ENCODE data around the gene SDK1. TPM values are rescaled to one million over a fixed set of nuclear protein-coding genes. Genes with fewer than 3 reads are reported as not detected.

Gene SDK1
- total and polyA plus RNA-seq, 10 of the 15 experiments (the other 5 are each of a cell fraction or from before 2014, with no cell fraction given): 0.14 to 0.33 TPM; not detected in 8

DNA sequence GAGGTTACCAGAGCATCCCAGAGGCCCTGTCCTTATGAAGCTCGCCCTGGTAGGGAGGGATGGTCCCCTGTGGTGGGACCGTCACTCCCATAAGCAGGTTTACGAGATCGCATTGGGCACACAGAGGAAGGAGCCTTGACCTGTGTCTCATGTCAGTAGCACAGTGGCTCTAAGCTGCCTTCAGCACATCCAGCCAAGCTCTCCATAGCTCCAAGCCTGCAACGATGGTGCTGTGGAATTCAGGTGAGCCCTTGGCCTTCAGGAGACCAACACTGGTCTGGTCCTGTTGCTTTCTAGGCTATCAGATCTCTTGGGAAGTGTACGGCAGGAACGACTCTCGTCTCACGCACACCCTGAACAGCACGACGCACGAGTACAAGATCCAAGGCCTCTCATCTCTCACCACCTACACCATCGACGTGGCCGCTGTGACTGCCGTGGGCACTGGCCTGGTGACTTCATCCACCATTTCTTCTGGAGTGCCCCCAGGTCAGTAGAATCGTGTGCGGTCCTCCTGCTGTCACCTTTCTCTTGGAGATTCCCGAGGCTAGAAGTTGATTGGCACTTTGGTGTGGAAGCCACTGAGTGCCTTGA, 775.7 kb downstream of the SDK1 start:
- RAD21 ChIA-PET (ENCODE audit: unreplicated experiment): no interaction called here
- SMC1A ChIA-PET (ENCODE audit: uncharacterized antibody, unreplicated experiment): no interaction called here
- no peaks in the 10 kb centered on the region for H4K20me1 ChIP-seq (ENCODE audit: control insufficient read depth, insufficient read depth)
- no peaks in the 10 kb centered on the region for H3K4me1 ChIP-seq (ENCODE audit: control insufficient read depth, insufficient read depth, low read length)
- CTCF ChIA-PET: no interaction called here
- H3K27me3 ChIP-seq (replicated peaks in 1 of 2; ENCODE audit: control insufficient read depth in 2 of 2, insufficient read depth in 2 of 2, low read length in 1 of 2): no peaks in the 10 kb centered on the region
- TF ChIP-seq SMAD1 (IDR thresholded peaks at IDR 0.05; ENCODE audit: low read depth, partially characterized antibody) (no peak), JUND (IDR thresholded peaks at IDR 0.05; ENCODE audit: low read depth, low read length) (no peak), MTA3 (IDR thresholded peaks at IDR 0.05; ENCODE audit: borderline replicate concordance, low read length) (no peak), EP300 (IDR thresholded peaks at IDR 0.05; ENCODE audit: borderline replicate concordance in 1 of 2, control insufficient read depth in 1 of 2, low read depth in 2 of 2, low read length in 2 of 2) (no peak)
- no peaks in the 10 kb centered on the region for H3K36me3 ChIP-seq (ENCODE audit: control insufficient read depth in 2 of 2, insufficient read depth in 2 of 2, low read length in 1 of 2)
- FAIRE-seq: no peak
- H3K9ac ChIP-seq (ENCODE audit: control insufficient read depth, insufficient read depth, low read length): no peak overlapping the region
- intact Hi-C loops (cut with micrococcal nuclease; ENCODE audit: unreplicated experiment) (no loop called here), in situ Hi-C loops (cut with MboI) (no loop called here)
- H3K4me3 ChIP-seq: no peak overlapping the region
- no peak for ATAC-seq
- no peak overlapping the region for H3K4me2 ChIP-seq (ENCODE audit: control insufficient read depth, insufficient read depth)
- BruUV-seq (replicated peaks): no TSS peak
- 59% methylated on average over 19 of the region's 19 CpGs for whole genome bisulfite sequencing (ENCODE audit: insufficient coverage, insufficient replicate concordance, low lambda C conversion rate, missing lambda C conversion rate)
- no peaks in the 10 kb centered on the region; the same call in 2 of the 3 replicates for H3K9me3 ChIP-seq (replicated peaks; ENCODE audit: control insufficient read depth, insufficient read depth, low read length)
- H3K79me2 ChIP-seq (ENCODE audit: control insufficient read depth, insufficient read depth, low read length): no peaks in the 10 kb centered on the region
- no peak overlapping the region for H3K27ac ChIP-seq (ENCODE audit: control insufficient read depth, insufficient read depth)
- no peak for DNase-seq (ENCODE audit: low read depth, low spot score)
- no peak overlapping the region for H2AFZ ChIP-seq (ENCODE audit: control insufficient read depth, low read depth, low read length)
- POLR2A ChIA-PET: no interaction called here

DNA sequence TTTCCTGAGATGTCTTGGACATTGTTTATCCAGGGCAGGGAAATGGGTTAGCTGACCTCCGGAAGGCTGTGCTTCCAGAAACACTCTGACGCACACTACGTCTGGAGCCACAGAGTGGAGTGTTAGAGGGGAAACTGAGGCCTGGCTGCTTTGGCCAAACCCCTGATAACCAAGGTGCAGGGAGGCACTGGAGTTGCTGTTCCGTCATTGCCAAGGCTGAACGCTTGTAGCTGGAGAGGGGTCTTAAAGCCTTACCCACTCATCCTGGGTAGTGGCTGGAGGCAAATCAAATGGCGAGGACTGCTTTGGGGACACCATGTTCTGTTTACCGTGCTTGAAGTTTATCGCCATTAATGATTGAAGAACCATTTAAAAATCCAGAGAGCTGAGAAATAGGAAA, 776.9 kb downstream of the SDK1 start:
- H3K4me2 ChIP-seq (ENCODE audit: control insufficient read depth, insufficient read depth): no peak overlapping the region
- no peak overlapping the region for H3K9ac ChIP-seq (ENCODE audit: control insufficient read depth, insufficient read depth, low read length)
- H3K4me3 ChIP-seq: no peak overlapping the region
- ATAC-seq: no peak
- no peak for FAIRE-seq
- no peak for DNase-seq (ENCODE audit: low read depth, low spot score)
- no peak overlapping the region for H3K27ac ChIP-seq (ENCODE audit: control insufficient read depth, insufficient read depth)
- SMC1A ChIA-PET (ENCODE audit: uncharacterized antibody, unreplicated experiment): no interaction called here
- in situ Hi-C loops (cut with MboI) (no loop called here), intact Hi-C loops (cut with micrococcal nuclease; ENCODE audit: unreplicated experiment) (no loop called here)
- no peaks in the 10 kb centered on the region for H4K20me1 ChIP-seq (ENCODE audit: control insufficient read depth, insufficient read depth)
- TF ChIP-seq, protein P1, sequence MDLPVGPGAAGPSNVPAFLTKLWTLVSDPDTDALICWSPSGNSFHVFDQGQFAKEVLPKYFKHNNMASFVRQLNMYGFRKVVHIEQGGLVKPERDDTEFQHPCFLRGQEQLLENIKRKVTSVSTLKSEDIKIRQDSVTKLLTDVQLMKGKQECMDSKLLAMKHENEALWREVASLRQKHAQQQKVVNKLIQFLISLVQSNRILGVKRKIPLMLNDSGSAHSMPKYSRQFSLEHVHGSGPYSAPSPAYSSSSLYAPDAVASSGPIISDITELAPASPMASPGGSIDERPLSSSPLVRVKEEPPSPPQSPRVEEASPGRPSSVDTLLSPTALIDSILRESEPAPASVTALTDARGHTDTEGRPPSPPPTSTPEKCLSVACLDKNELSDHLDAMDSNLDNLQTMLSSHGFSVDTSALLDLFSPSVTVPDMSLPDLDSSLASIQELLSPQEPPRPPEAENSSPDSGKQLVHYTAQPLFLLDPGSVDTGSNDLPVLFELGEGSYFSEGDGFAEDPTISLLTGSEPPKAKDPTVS (IDR thresholded peaks at IDR 0.05; ENCODE audit: low read depth, low read length): no peak
- TF ChIP-seq BCL11A (IDR thresholded peaks at IDR 0.05; ENCODE audit: low read depth, low read length) (no peak), ETV6 (conservative IDR thresholded peaks at IDR 0.05 in 1 of 2, IDR thresholded peaks at IDR 0.05 in 1 of 2; ENCODE audit: borderline replicate concordance in 1 of 2, low read depth in 1 of 2) (no peak), PML (IDR thresholded peaks at IDR 0.05; ENCODE audit: low read length) (no peak)
- H2AFZ ChIP-seq (ENCODE audit: control insufficient read depth, low read depth, low read length): no peak overlapping the region
- H3K36me3 ChIP-seq (ENCODE audit: control insufficient read depth in 2 of 2, insufficient read depth in 2 of 2, low read length in 1 of 2): no peaks in the 10 kb centered on the region
- H3K27me3 ChIP-seq (replicated peaks in 1 of 2; ENCODE audit: control insufficient read depth in 2 of 2, insufficient read depth in 2 of 2, low read length in 1 of 2): no peaks in the 10 kb centered on the region
- no peaks in the 10 kb centered on the region for H3K79me2 ChIP-seq (ENCODE audit: control insufficient read depth, insufficient read depth, low read length)
- no TSS peak for BruUV-seq (replicated peaks)
- 67% methylated on average over 8 of the region's 8 CpGs for WGBS (ENCODE audit: insufficient coverage, insufficient replicate concordance, low lambda C conversion rate, missing lambda C conversion rate)
- H3K9me3 ChIP-seq (replicated peaks; ENCODE audit: control insufficient read depth, insufficient read depth, low read length): no peaks in the 10 kb centered on the region; the same call in 2 of the 3 replicates
- CTCF ChIA-PET: no interaction called here
- RAD21 ChIA-PET (ENCODE audit: unreplicated experiment): no interaction called here
- POLR2A ChIA-PET: no interaction called here
- H3K4me1 ChIP-seq (ENCODE audit: control insufficient read depth, insufficient read depth, low read length): no peaks in the 10 kb centered on the region

Data from GM12878 (cell line).